Measurements from ENCODE around the gene TACC2.

TACC2 gene

DNA sequence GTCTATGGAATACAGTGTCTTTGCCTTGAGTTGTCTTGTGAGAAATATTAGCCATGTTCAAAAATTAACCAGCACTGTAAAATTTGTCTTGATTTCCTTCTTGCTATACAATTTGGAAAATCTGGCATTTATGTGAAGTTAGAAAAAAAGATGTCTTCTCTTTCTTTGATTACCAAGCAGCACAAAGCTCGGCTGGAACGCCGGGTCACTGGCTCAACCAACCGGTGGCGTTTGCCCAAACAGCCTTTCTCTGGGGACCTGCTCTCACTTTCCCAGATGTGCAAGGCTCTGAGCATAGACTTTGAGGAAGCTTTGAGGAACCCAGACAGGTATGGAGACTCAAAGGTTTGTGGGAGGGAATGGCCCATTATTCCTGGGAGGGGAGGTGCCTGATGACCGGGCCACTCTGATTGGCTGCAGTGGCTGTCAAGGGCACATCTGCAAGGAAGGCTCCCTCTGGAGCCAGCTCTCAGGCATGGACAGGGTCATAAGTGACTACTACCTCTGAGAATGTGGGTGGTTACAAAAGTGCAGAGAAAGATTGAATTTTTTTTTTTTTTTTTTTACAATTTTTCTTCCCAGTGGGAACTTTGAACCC is 287.7 kb downstream of the TACC2 start:
- H3K4me3 ChIP-seq (ENCODE audit: low read depth in 1 of 2, low read length in 2 of 2), result no peak overlapping the region

GRCh38 chr10:122277526-122278136 is 288.7 kb downstream of the TACC2 start:
- H3K4me1 ChIP-seq (ENCODE audit: insufficient read depth, low read length), result no peaks in the 10 kb centered on the region
- no peak overlapping the region for H3K9ac ChIP-seq (ENCODE audit: low read length)
- H3K4me3 ChIP-seq (ENCODE audit: low read depth in 1 of 2, low read length in 2 of 2), result no peak overlapping the region
- H3K9me3 ChIP-seq (ENCODE audit: low read length), result no peaks in the 10 kb centered on the region
- H3K27me3 ChIP-seq (ENCODE audit: control insufficient read depth in 1 of 2, insufficient read depth in 2 of 2, low read length in 2 of 2), result no peaks in the 10 kb centered on the region
- no peak overlapping the region for H3K27ac ChIP-seq (ENCODE audit: low read depth, low read length)
- H3K36me3 ChIP-seq (ENCODE audit: insufficient read depth, low read length), result no peaks in the 10 kb centered on the region

More for the DNA sequence above, 287.7 kb downstream of the TACC2 start:
- Histone ChIP-seq H3K9me3 (ENCODE audit: low read length) (no peaks in the 10 kb centered on the region), H3K27ac (ENCODE audit: low read depth, low read length) (no peak overlapping the region), H3K9ac (ENCODE audit: low read length) (no peak overlapping the region), H3K4me1 (ENCODE audit: insufficient read depth, low read length) (no peaks in the 10 kb centered on the region), H3K36me3 (ENCODE audit: insufficient read depth, low read length) (no peaks in the 10 kb centered on the region), H3K27me3 (ENCODE audit: control insufficient read depth in 1 of 2, insufficient read depth in 2 of 2, low read length in 2 of 2) (no peaks in the 10 kb centered on the region)

DNA sequence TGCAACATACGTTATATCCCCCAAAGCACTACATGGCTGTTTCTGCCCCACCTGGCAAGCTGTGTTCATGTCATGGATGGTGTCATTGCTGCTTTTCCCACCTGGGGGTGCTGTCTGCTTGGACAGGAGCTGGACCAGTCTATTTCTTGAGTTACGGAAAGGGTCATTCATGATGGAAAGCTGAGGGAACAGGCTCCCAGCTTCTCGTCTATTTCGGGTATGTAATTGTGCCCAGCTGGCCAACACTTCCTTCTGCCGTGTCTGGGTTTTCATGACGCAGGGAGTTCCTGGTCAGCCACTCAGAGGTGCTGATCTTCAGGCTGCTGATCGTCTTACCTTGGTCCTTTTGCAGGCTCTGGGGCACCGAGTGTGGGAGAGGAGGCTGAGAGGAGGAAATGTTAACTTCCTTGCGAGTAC is 290.8 kb downstream of the TACC2 start:
- Histone ChIP-seq H3K9ac (ENCODE audit: low read length) (no peak overlapping the region), H3K27me3 (ENCODE audit: control insufficient read depth in 1 of 2, insufficient read depth in 2 of 2, low read length in 2 of 2) (no peaks in the 10 kb centered on the region), H3K9me3 (ENCODE audit: low read length) (no peaks in the 10 kb centered on the region), H3K27ac (ENCODE audit: low read depth, low read length) (no peak overlapping the region), H3K4me1 (ENCODE audit: insufficient read depth, low read length) (no peaks in the 10 kb centered on the region), H3K36me3 (ENCODE audit: insufficient read depth, low read length) (no peaks in the 10 kb centered on the region), H3K4me3 (ENCODE audit: low read depth in 1 of 2, low read length in 2 of 2) (no peak overlapping the region)

GRCh38 chr10:122280156-122280555 is 291.2 kb downstream of the TACC2 start:
- no peaks in the 10 kb centered on the region for H3K4me1 ChIP-seq (ENCODE audit: insufficient read depth, low read length)
- H3K27ac ChIP-seq (ENCODE audit: low read depth, low read length), result no peak overlapping the region
- no peaks in the 10 kb centered on the region for H3K27me3 ChIP-seq (ENCODE audit: control insufficient read depth in 1 of 2, insufficient read depth in 2 of 2, low read length in 2 of 2)
- no peak overlapping the region for H3K9ac ChIP-seq (ENCODE audit: low read length)
- no peaks in the 10 kb centered on the region for H3K36me3 ChIP-seq (ENCODE audit: insufficient read depth, low read length)
- H3K4me3 ChIP-seq (ENCODE audit: low read depth in 1 of 2, low read length in 2 of 2), result no peak overlapping the region
- no peaks in the 10 kb centered on the region for H3K9me3 ChIP-seq (ENCODE audit: low read length)

DNA sequence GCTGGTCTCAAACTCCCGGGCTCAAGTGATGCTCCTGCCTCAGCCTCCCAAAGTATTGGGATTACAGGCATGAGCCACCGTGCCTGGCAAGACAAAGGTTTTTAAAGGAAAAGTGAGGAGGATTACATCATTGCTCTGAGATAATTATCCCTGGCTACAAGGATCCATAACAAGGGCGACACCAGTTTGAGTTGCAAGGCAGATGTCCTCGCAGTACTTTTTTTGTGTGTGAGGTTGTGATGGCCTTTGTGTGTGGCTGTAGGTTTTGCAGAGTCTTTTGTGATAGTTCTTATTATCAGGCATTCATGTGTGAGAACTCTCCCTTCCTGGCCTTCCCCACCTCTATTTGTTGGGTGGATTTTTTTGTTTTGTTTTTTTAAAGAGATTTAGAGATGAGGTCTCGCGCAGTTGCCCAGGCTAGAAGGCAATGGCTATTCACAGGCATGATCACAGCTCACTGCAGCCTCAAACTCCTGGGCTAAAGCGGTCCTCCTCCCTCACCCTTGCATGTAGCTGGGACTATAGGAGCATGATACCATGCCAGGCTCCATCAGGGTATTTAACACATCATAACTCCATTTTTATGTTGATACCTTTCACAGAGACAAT is 292.2 kb downstream of the TACC2 start:
- H3K36me3 ChIP-seq (ENCODE audit: insufficient read depth, low read length), result no peaks in the 10 kb centered on the region
- H3K9me3 ChIP-seq (ENCODE audit: low read length), result no peaks in the 10 kb centered on the region
- H3K27ac ChIP-seq (ENCODE audit: low read depth, low read length), result no peak overlapping the region
- no peaks in the 10 kb centered on the region for H3K27me3 ChIP-seq (ENCODE audit: control insufficient read depth in 1 of 2, insufficient read depth in 2 of 2, low read length in 2 of 2)
- no peaks in the 10 kb centered on the region for H3K4me1 ChIP-seq (ENCODE audit: insufficient read depth, low read length)
- no peak overlapping the region for H3K9ac ChIP-seq (ENCODE audit: low read length)
- no peak overlapping the region for H3K4me3 ChIP-seq (ENCODE audit: low read depth in 1 of 2, low read length in 2 of 2)

- Histone ChIP-seq H3K4me3 (ENCODE audit: low read depth in 1 of 2, low read length in 2 of 2) (no peak overlapping the region), H3K9ac (ENCODE audit: low read length) (no peak overlapping the region), H3K36me3 (ENCODE audit: insufficient read depth, low read length) (no peaks in the 10 kb centered on the region), H3K9me3 (ENCODE audit: low read length) (no peaks in the 10 kb centered on the region), H3K4me1 (ENCODE audit: insufficient read depth, low read length) (peaks cover 3% of the 10 kb centered on the region), H3K27ac (ENCODE audit: low read depth, low read length) (no peak overlapping the region), H3K27me3 (ENCODE audit: control insufficient read depth in 1 of 2, insufficient read depth in 2 of 2, low read length in 2 of 2) (no peaks in the 10 kb centered on the region)
Observed at GRCh38 chr10:122281751-122282150, 292.8 kb downstream of the TACC2 start.

- H3K36me3 ChIP-seq (ENCODE audit: insufficient read depth, low read length), result no peaks in the 10 kb centered on the region
- no peak overlapping the region for H3K4me3 ChIP-seq (ENCODE audit: low read depth in 1 of 2, low read length in 2 of 2)
- no peak overlapping the region for H3K9ac ChIP-seq (ENCODE audit: low read length)
- no peaks in the 10 kb centered on the region for H3K27me3 ChIP-seq (ENCODE audit: control insufficient read depth in 1 of 2, insufficient read depth in 2 of 2, low read length in 2 of 2)
- H3K27ac ChIP-seq (ENCODE audit: low read depth, low read length), result no peak overlapping the region
- H3K9me3 ChIP-seq (ENCODE audit: low read length), result no peaks in the 10 kb centered on the region
- peaks cover 9% of the 10 kb centered on the region for H3K4me1 ChIP-seq (ENCODE audit: insufficient read depth, low read length)
Observed at GRCh38 chr10:122282253-122282671, 293.3 kb downstream of the TACC2 start.

GRCh38 chr10:122282909-122283308 is 293.9 kb downstream of the TACC2 start:
- Histone ChIP-seq H3K27me3 (ENCODE audit: control insufficient read depth in 1 of 2, insufficient read depth in 2 of 2, low read length in 2 of 2) (no peaks in the 10 kb centered on the region), H3K4me3 (ENCODE audit: low read depth in 1 of 2, low read length in 2 of 2) (no peak overlapping the region), H3K36me3 (ENCODE audit: insufficient read depth, low read length) (no peaks in the 10 kb centered on the region), H3K9ac (ENCODE audit: low read length) (no peak overlapping the region), H3K4me1 (ENCODE audit: insufficient read depth, low read length) (peaks cover 13% of the 10 kb centered on the region), H3K27ac (ENCODE audit: low read depth, low read length) (no peak overlapping the region), H3K9me3 (ENCODE audit: low read length) (no peaks in the 10 kb centered on the region)

- H3K4me3 ChIP-seq (ENCODE audit: low read depth in 1 of 2, low read length in 2 of 2), result no peak overlapping the region
- H3K9me3 ChIP-seq (ENCODE audit: low read length), result no peaks in the 10 kb centered on the region
- no peak overlapping the region for H3K27ac ChIP-seq (ENCODE audit: low read depth, low read length)
- H3K4me1 ChIP-seq (ENCODE audit: insufficient read depth, low read length), result peaks cover 13% of the 10 kb centered on the region
- H3K9ac ChIP-seq (ENCODE audit: low read length), result no peak overlapping the region
- H3K36me3 ChIP-seq (ENCODE audit: insufficient read depth, low read length), result no peaks in the 10 kb centered on the region
- H3K27me3 ChIP-seq (ENCODE audit: control insufficient read depth in 1 of 2, insufficient read depth in 2 of 2, low read length in 2 of 2), result no peaks in the 10 kb centered on the region
Observed at GRCh38 chr10:122285506-122286444, 296.8 kb downstream of the TACC2 start.

DNA sequence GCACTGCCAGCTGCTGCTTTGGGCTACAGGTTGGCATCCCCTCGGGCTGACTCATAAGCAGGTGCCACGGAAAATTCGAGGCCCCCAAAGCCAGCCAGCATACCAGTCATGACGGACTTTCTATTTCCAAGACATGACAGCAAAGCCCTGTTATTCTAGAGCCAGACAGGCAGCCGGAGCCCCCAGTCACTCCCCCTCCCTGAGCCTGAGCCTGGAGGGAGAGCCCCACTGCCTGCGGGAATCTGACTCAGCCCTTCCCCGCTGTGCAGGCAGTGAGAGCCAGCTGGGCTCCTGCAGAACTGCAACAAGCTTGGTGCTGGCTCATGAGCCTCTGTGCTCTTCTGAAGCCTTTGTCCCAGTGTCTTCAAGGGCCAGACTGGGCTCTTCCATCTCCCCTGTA is 297.9 kb downstream of the TACC2 start:
- Histone ChIP-seq H3K27ac (ENCODE audit: low read depth, low read length) (no peak overlapping the region), H3K9ac (ENCODE audit: low read length) (no peak overlapping the region)

GRCh38 chr10:122287570-122287969 is 298.6 kb downstream of the TACC2 start:
- Histone ChIP-seq H3K9ac (ENCODE audit: low read length) (no peak overlapping the region), H3K4me3 (ENCODE audit: low read depth in 1 of 2, low read length in 2 of 2) (no peak overlapping the region), H3K36me3 (ENCODE audit: insufficient read depth, low read length) (no peaks in the 10 kb centered on the region), H3K4me1 (ENCODE audit: insufficient read depth, low read length) (peaks cover 13% of the 10 kb centered on the region), H3K27me3 (ENCODE audit: control insufficient read depth in 1 of 2, insufficient read depth in 2 of 2, low read length in 2 of 2) (no peaks in the 10 kb centered on the region), H3K9me3 (ENCODE audit: low read length) (no peaks in the 10 kb centered on the region), H3K27ac (ENCODE audit: low read depth, low read length) (no peak overlapping the region)

More for the DNA sequence above, 297.9 kb downstream of the TACC2 start:
- H3K27me3 ChIP-seq (ENCODE audit: control insufficient read depth in 1 of 2, insufficient read depth in 2 of 2, low read length in 2 of 2), result no peaks in the 10 kb centered on the region
- H3K9me3 ChIP-seq (ENCODE audit: low read length), result no peaks in the 10 kb centered on the region
- H3K4me3 ChIP-seq (ENCODE audit: low read depth in 1 of 2, low read length in 2 of 2), result no peak overlapping the region
- no peaks in the 10 kb centered on the region for H3K36me3 ChIP-seq (ENCODE audit: insufficient read depth, low read length)
- peaks cover 13% of the 10 kb centered on the region for H3K4me1 ChIP-seq (ENCODE audit: insufficient read depth, low read length)
